WTC11 (cell line): Measurements from ENCODE around the gene COX19. TPM values are rescaled to one million over a fixed set of nuclear protein-coding genes. Genes with fewer than 3 reads are reported as not detected.

Experiments
- ATAC-seq: fragments of 200-7000 bp; cut with Tn5 transposase; 2 replicates; pipeline ENCODE4 v1.10.0; 2021; ENCODE audit warnings: mild to moderate bottlenecking, moderate library complexity
- CTCF ChIA-PET: fragments of 300-600 bp; sonication (Branson Sonifier 250); formaldehyde crosslinking; loops from one replicate; lab custom pipeline; 2021; ENCODE audit warnings: antibody characterized with exemption; lab: Charles Lee
- POLR2A ChIA-PET: fragments of 350-600 bp; sonication (Branson Sonifier 250); formaldehyde crosslinking; loops from one replicate; lab custom pipeline; 2021; ENCODE audit warnings: antibody characterized with exemption; lab: Charles Lee
- DNase-seq: peaks from one replicate; pipeline ENCODE4 v3.0.0; 2021; ENCODE audit warnings: low spot score
- H3K27ac Mint-ChIP-seq: 2 replicates; pipeline ENCODE4 v1.8.0; 2021; ENCODE audit warnings: mixed read lengths
- H3K27me3 Mint-ChIP-seq: 2 replicates; pipeline ENCODE4 v1.8.0; 2021; ENCODE audit warnings: low read depth, mild to moderate bottlenecking, moderate library complexity, mixed read lengths
- H3K36me3 Mint-ChIP-seq: 2 replicates; pipeline ENCODE4 v1.8.0; 2021; ENCODE audit warnings: mixed read lengths
- H3K4me1 Mint-ChIP-seq: 2 replicates; pipeline ENCODE4 v1.8.0; 2022; ENCODE audit warnings: mixed read lengths
- H3K4me3 Mint-ChIP-seq: 2 replicates; pipeline ENCODE4 v1.8.0; 2021; ENCODE audit warnings: mild to moderate bottlenecking, moderate library complexity, mixed read lengths
- H3K9me3 Mint-ChIP-seq: 2 replicates; pipeline ENCODE4 v1.8.0; 2021; ENCODE audit warnings: mixed read lengths
- AFF4 ChIP-seq: sonication (generic); formaldehyde crosslinking; IDR thresholded peaks from 2 replicates; pipeline ENCODE4 v1.8.1; 2023; ENCODE audit warnings: mild to moderate bottlenecking, missing genetic modification reagents, borderline replicate concordance
- ATF1 ChIP-seq: sonication (generic); formaldehyde crosslinking; IDR thresholded peaks from 2 replicates; pipeline ENCODE4 v1.8.1; 2023; ENCODE audit warnings: mild to moderate bottlenecking, moderate library complexity, missing genetic modification reagents
- E2F1 ChIP-seq: sonication (generic); formaldehyde crosslinking; IDR thresholded peaks from 2 replicates; pipeline ENCODE4 v1.8.0; 2022; ENCODE audit warnings: mild to moderate bottlenecking, missing genetic modification reagents
- EMX1 ChIP-seq: fragments of 250-450 bp; sonication (Bioruptor Pico); IDR thresholded peaks from 2 replicates; pipeline ENCODE4 v1.8.0; 2021; ENCODE audit warnings: mild to moderate bottlenecking
- GABPB1 ChIP-seq: sonication (generic); formaldehyde crosslinking; IDR thresholded peaks from 2 replicates; pipeline ENCODE4 v1.8.1; 2023; ENCODE audit warnings: mild to moderate bottlenecking, missing genetic modification reagents
- GRHL2 ChIP-seq: fragments of 250-450 bp; sonication (Bioruptor Pico); IDR thresholded peaks from 2 replicates; pipeline ENCODE4 v1.8.0; 2022; ENCODE audit warnings: mild to moderate bottlenecking, moderate library complexity; ENCODE audit not compliant: insufficient replicate concordance, severe bottlenecking
- JAZF1 ChIP-seq: fragments of 250-450 bp; sonication (Bioruptor Pico); IDR thresholded peaks from 2 replicates; pipeline ENCODE4 v1.9.0; 2021; ENCODE audit warnings: moderate library complexity, mild to moderate bottlenecking, inconsistent platforms
- NR1H2 ChIP-seq: sonication (generic); formaldehyde crosslinking; IDR thresholded peaks from 2 replicates; pipeline ENCODE4 v1.9.0; 2021; ENCODE audit warnings: mild to moderate bottlenecking, moderate library complexity, missing genetic modification reagents
- NR2C2 ChIP-seq: sonication (generic); formaldehyde crosslinking; IDR thresholded peaks from 2 replicates; pipeline ENCODE4 v1.8.0; 2022; ENCODE audit warnings: mild to moderate bottlenecking, missing genetic modification reagents
- PRRX2 ChIP-seq: fragments of 250-450 bp; sonication (Bioruptor Pico); IDR thresholded peaks from 2 replicates; pipeline ENCODE4 v1.8.0; 2021; ENCODE audit warnings: mild to moderate bottlenecking
- RELA ChIP-seq: sonication (generic); formaldehyde crosslinking; IDR thresholded peaks from 2 replicates; pipeline ENCODE4 v1.8.1; 2022; ENCODE audit warnings: missing genetic modification reagents, mild to moderate bottlenecking, borderline replicate concordance
- TCF7 ChIP-seq: sonication (generic); formaldehyde crosslinking; IDR thresholded peaks from 2 replicates; pipeline ENCODE4 v1.8.0; 2022; ENCODE audit warnings: mild to moderate bottlenecking, low read depth, missing genetic modification reagents, moderate library complexity
- TEAD1 ChIP-seq: sonication (generic); formaldehyde crosslinking; IDR thresholded peaks from 2 replicates; pipeline ENCODE4 v1.8.0; 2022; ENCODE audit warnings: mild to moderate bottlenecking, missing genetic modification reagents
- USF1 ChIP-seq: sonication (generic); formaldehyde crosslinking; IDR thresholded peaks from 2 replicates; pipeline ENCODE4 v1.8.0; 2022; ENCODE audit warnings: mild to moderate bottlenecking, missing genetic modification reagents
- ZNF121 ChIP-seq: sonication (generic); formaldehyde crosslinking; IDR thresholded peaks from 2 replicates; pipeline ENCODE4 v1.8.0; 2023; ENCODE audit warnings: missing genetic modification reagents
- ZNF138 ChIP-seq: sonication (generic); formaldehyde crosslinking; conservative IDR thresholded peaks from 2 replicates; pipeline ENCODE4 v1.8.1; 2022; ENCODE audit warnings: mild to moderate bottlenecking, moderate library complexity, missing genetic modification reagents
- ZNF219 ChIP-seq: sonication (generic); formaldehyde crosslinking; IDR thresholded peaks from 2 replicates; pipeline ENCODE4 v1.8.0; 2023; ENCODE audit warnings: missing genetic modification reagents, mild to moderate bottlenecking, borderline replicate concordance
- ZNF423 ChIP-seq: fragments of 250-450 bp; sonication (Bioruptor Pico); IDR thresholded peaks from 2 replicates; pipeline ENCODE4 v2.1.2; 2022; ENCODE audit warnings: mild to moderate bottlenecking, moderate library complexity
- total RNA-seq: library from RNA; stranded (reverse); gene quantifications from 3 replicates; pipeline ENCODE4 v1.2.3, GENCODE V29; 2021
- TF ChIP-seq, protein P1 (sequence below): sonication (generic); formaldehyde crosslinking; IDR thresholded peaks from 2 replicates; pipeline ENCODE4 v1.8.1; 2023; ENCODE audit warnings: mild to moderate bottlenecking, missing genetic modification reagents, moderate library complexity
- TF ChIP-seq, protein P2 (sequence below): sonication (generic); formaldehyde crosslinking; conservative IDR thresholded peaks from 2 replicates; pipeline ENCODE4 v1.8.1; 2023; ENCODE audit warnings: mild to moderate bottlenecking, low read depth, missing genetic modification reagents, moderate library complexity
- TF ChIP-seq, protein P3 (sequence below): sonication (generic); formaldehyde crosslinking; IDR thresholded peaks from 2 replicates; pipeline ENCODE4 v1.8.1; 2022; ENCODE audit warnings: missing genetic modification reagents, borderline replicate concordance

Gene COX19
- total RNA-seq, 1 experiment from 2014 or later = 13.2 TPM

DNA sequence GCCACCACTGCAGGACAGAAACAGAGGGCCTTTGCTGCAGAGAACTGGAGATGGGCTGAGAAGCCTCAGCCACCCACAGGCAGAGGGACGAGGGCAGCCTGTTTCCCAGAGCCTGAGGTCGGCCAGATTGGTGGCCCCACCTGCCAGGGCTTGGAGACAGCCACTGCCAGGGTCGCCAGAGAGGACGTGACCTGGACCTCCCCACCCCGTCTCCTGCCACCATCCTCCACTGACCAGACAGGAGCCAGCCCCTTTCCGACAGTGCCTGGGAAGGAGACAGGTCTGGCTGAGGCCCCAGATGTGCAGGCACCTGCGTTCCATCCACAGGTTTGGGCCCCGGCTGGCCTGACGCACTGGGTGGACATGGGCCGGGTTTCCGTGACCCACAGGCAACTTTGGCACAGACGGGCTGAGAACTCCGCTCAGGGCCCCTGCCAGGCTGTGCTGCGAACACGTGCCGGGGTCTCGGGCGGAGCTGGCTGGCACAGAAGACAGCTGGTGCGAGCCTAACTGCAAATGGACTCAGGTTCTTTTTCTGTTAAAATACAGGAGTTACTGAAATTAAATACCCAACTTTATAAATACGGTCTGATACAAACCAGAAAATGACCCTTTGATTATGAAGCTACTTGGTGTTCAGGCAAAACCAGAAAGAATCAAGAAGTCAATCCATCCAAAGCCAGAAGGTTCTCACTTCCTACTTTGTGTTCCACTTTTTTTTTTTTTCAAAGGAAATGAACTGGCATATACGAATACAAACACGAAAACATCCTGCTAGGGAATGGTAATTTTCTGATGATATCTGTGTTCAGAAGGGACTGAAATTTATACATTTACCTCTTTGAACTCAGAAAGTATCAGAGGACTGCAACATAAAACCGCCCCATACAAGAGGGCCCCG, 6.9 kb downstream of the COX19 start (continued):
- no peak for TF ChIP-seq USF1 (CRISPR knock-in tag)
- no peak for TF ChIP-seq TCF7
- TF ChIP-seq ZNF423 = no peak
- TF ChIP-seq JAZF1 (CRISPR knock-in tag) = no peak
- no peak for TF ChIP-seq EMX1
- no peak for TF ChIP-seq AFF4 (CRISPR knock-in tag)
- TF ChIP-seq NR1H2 = no peak
- TF ChIP-seq E2F1 (CRISPR knock-in tag) = no peak

DNA sequence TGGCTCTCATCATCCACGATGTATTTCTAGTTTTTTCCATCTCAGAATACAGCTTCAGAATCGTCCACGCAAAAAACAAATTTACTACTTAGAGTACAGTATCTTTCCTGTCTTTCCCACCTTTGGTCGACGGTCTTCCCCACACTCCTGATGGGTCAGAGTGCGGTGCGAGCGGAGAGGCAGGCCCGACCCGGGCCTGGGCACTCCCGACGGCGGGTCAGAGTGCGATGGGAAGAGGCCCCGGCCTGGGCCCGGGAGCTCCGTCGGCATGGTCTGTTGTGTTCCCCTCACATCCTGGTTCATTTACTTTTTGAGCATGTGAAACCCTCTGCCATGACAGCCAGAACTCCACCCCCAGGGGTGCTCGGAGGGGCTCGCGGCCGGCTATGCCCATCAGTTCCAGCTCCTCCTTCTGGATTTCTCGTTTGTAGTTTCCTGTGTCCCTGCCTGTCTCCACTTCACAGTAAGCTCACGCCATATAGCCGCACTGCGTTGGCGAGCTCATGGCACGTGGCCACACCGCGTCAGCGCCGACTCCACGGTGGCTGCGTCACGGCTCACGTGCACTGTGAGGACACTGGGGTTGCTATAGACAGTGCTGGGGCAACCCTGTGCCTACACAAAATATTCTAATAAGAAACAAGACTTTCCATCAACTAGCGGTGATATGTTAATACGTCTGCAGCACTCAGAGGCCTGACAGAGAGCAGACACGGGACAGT, 7.8 kb downstream of the COX19 start:
- CTCF ChIA-PET = interaction anchor here (0.6 to 1.5 kb wide), 6 partner anchors 8 to 208 kb away, joined by 3 to 13 read pairs (median 3); partner anchors contain the start of gene COX19
- TF ChIP-seq, protein P1, sequence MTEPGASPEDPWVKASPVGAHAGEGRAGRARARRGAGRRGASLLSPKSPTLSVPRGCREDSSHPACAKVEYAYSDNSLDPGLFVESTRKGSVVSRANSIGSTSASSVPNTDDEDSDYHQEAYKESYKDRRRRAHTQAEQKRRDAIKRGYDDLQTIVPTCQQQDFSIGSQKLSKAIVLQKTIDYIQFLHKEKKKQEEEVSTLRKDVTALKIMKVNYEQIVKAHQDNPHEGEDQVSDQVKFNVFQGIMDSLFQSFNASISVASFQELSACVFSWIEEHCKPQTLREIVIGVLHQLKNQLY (CRISPR knock-in tag) = no peak
- TF ChIP-seq, protein P2, sequence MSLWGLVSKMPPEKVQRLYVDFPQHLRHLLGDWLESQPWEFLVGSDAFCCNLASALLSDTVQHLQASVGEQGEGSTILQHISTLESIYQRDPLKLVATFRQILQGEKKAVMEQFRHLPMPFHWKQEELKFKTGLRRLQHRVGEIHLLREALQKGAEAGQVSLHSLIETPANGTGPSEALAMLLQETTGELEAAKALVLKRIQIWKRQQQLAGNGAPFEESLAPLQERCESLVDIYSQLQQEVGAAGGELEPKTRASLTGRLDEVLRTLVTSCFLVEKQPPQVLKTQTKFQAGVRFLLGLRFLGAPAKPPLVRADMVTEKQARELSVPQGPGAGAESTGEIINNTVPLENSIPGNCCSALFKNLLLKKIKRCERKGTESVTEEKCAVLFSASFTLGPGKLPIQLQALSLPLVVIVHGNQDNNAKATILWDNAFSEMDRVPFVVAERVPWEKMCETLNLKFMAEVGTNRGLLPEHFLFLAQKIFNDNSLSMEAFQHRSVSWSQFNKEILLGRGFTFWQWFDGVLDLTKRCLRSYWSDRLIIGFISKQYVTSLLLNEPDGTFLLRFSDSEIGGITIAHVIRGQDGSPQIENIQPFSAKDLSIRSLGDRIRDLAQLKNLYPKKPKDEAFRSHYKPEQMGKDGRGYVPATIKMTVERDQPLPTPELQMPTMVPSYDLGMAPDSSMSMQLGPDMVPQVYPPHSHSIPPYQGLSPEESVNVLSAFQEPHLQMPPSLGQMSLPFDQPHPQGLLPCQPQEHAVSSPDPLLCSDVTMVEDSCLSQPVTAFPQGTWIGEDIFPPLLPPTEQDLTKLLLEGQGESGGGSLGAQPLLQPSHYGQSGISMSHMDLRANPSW = no peak
- TF ChIP-seq GRHL2 (CRISPR knock-in tag) (no peak), GABPB1 (CRISPR knock-in tag) (no peak), ZNF138 (CRISPR knock-in tag) (no peak), TCF7 (no peak), RELA (CRISPR knock-in tag) (no peak), PRRX2 (CRISPR knock-in tag) (no peak), NR2C2 (CRISPR knock-in tag) (no peak), ATF1 (CRISPR knock-in tag) (no peak), TEAD1 (CRISPR knock-in tag) (no peak), ZNF219 (CRISPR knock-in tag) (no peak), ZNF121 (CRISPR knock-in tag) (no peak)
- TF ChIP-seq, protein P3, sequence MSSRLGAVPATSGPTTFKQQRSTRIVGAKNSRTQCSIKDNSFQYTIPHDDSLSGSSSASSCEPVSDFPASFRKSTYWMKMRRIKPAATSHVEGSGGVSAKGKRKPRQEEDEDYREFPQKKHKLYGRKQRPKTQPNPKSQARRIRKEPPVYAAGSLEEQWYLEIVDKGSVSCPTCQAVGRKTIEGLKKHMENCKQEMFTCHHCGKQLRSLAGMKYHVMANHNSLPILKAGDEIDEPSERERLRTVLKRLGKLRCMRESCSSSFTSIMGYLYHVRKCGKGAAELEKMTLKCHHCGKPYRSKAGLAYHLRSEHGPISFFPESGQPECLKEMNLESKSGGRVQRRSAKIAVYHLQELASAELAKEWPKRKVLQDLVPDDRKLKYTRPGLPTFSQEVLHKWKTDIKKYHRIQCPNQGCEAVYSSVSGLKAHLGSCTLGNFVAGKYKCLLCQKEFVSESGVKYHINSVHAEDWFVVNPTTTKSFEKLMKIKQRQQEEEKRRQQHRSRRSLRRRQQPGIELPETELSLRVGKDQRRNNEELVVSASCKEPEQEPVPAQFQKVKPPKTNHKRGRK (CRISPR knock-in tag) = no peak
- TF ChIP-seq, all 79 proteins: peak for 0
- no peak overlapping the region for H3K4me3 Mint-ChIP-seq
- DNase-seq = no peak
- H3K4me1 Mint-ChIP-seq = peaks cover 6% of the 10 kb centered on the region; the same call in 1 of the 2 replicates
- POLR2A ChIA-PET = no interaction called here
- no peak for ATAC-seq
- H3K9me3 Mint-ChIP-seq = no peaks in the 10 kb centered on the region
- no peaks in the 10 kb centered on the region for H3K27me3 Mint-ChIP-seq
- H3K27ac Mint-ChIP-seq = peak overlapping the region; percentile 79
- H3K36me3 Mint-ChIP-seq = peaks cover 33% of the 10 kb centered on the region
